ENCODE data around the gene TOP2B.

GRCh38 chr3:25662736-25663320 lies 1.9 kb downstream of the TOP2B start:
- no peak for TF ChIP-seq SP1 (IDR thresholded peaks at IDR 0.05)
- TF ChIP-seq FOXA1 (IDR thresholded peaks at IDR 0.05): no peak
- no peak for TF ChIP-seq FOXK2 (IDR thresholded peaks at IDR 0.05)
- TF ChIP-seq ELF4 (IDR thresholded peaks at IDR 0.05): no peak
- TF ChIP-seq SUZ12 (IDR thresholded peaks at IDR 0.05): no peak
- no peak for TF ChIP-seq FOXM1 (IDR thresholded peaks at IDR 0.05; ENCODE audit: borderline replicate concordance)
